Measurements from ENCODE around the gene JAML. TPM values are rescaled to one million over a fixed set of nuclear protein-coding genes. Genes with fewer than 3 reads are reported as not detected.
A peak's percentile ranks its signal among the peaks of the same experiment; 100 is the strongest.

Gene JAML
- total and polyA plus RNA-seq, 2 of the 8 experiments (the other 6 are each of a cell fraction or from before 2014, with no cell fraction given): 0.12 to 0.58 TPM

DNA sequence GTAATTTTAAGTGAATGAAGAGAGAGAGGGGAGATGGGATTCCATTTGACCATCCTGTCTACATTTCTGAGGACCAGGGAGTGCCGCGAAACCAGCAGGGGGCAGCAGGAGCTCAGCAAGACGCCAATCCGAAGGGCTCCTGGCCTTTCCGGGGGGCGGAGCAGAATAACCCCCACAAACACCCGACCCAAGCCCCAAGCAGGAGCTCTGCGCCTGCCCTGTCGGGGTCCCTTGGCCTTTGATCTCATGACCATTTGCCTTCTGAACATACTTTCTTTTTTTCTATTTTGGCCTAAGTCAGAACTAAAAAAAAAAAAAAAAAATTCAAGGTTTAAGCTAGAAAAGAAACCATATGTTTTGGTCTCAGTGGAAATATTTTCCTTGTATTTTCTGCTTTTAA is 26.4 kb downstream of the JAML start:
- H4K20me1 ChIP-seq (replicated peaks in 1 of 2; ENCODE audit: control insufficient read depth in 1 of 2, insufficient read depth in 2 of 2, low read length in 2 of 2): no peaks in the 10 kb centered on the region
- no peak overlapping the region for H2BK20ac ChIP-seq (ENCODE audit: low read length)
- no peak overlapping the region for H4K5ac ChIP-seq (ENCODE audit: insufficient read length, low read depth, low read length)
- no peaks in the 10 kb centered on the region; the same call in 1 of the 2 replicates for H3K23me2 ChIP-seq (ENCODE audit: low read depth, low read length)
- no peak overlapping the region for H2BK5ac ChIP-seq (ENCODE audit: low read depth, low read length)
- H3K4me3 ChIP-seq (ENCODE audit: extremely low read depth in 1 of 4, insufficient read depth in 2 of 4, low read depth in 3 of 4, low read length in 4 of 4): no peak overlapping the region
- H4K8ac ChIP-seq (ENCODE audit: extremely low read depth, insufficient read depth, low read length): no peak overlapping the region
- H3K79me2 ChIP-seq (ENCODE audit: control insufficient read depth in 1 of 2, insufficient read depth in 2 of 2, low read length in 2 of 2): no peaks in the 10 kb centered on the region
- no peak overlapping the region for H3K23ac ChIP-seq (ENCODE audit: insufficient read length)
- no peak overlapping the region for H2BK120ac ChIP-seq (replicated peaks; ENCODE audit: low read depth, low read length)
- no peaks in the 10 kb centered on the region for H3K27me3 ChIP-seq (replicated peaks in 1 of 4; ENCODE audit: control insufficient read depth in 3 of 4, extremely low read depth in 1 of 4, insufficient read depth in 3 of 4, low read length in 3 of 4)
- H3K36me3 ChIP-seq (ENCODE audit: control insufficient read depth in 2 of 4, insufficient read depth in 4 of 4, low read length in 3 of 4): no peaks in the 10 kb centered on the region
- H2BK15ac ChIP-seq (ENCODE audit: low read length): no peak overlapping the region
- no peak overlapping the region for H3K9ac ChIP-seq (replicated peaks in 1 of 4; ENCODE audit: extremely low read depth in 1 of 4, low read depth in 3 of 4, low read length in 3 of 4)
- no peak overlapping the region for H3K14ac ChIP-seq (ENCODE audit: insufficient read length)
- DNase-seq (ENCODE audit: low read depth in 1 of 2, low spot score in 2 of 2) (peak; percentile 33 to 85), FAIRE-seq (peak; percentile 13)
- H3K9me3 ChIP-seq (ENCODE audit: insufficient read depth in 2 of 2, low read depth in 1 of 2, low read length in 1 of 2): no peaks in the 10 kb centered on the region
- peaks cover 2 to 14% (median 4%) of the 10 kb centered on the region in 4 experiments; a peak in 5 of 7 replicates for H3K4me1 ChIP-seq (replicated peaks in 1 of 4; ENCODE audit: control insufficient read depth in 3 of 4, insufficient read depth in 4 of 4, low read length in 3 of 4)
- no peak overlapping the region for H2AK5ac ChIP-seq (ENCODE audit: low read depth, low read length)
- no peak overlapping the region for H3K56ac ChIP-seq (replicated peaks; ENCODE audit: insufficient read length, low read depth, low read length)
- H3K27ac ChIP-seq (ENCODE audit: low read depth, low read length): no peak overlapping the region
- H3K4ac ChIP-seq (replicated peaks; ENCODE audit: insufficient read length, low read depth, low read length): no peak overlapping the region
- no peak overlapping the region for H4K91ac ChIP-seq (replicated peaks; ENCODE audit: insufficient read length, low read length)
- no peak overlapping the region for H3K4me2 ChIP-seq (ENCODE audit: insufficient read depth in 1 of 2, low read depth in 2 of 2, low read length in 2 of 2)
- no peak overlapping the region for H3K18ac ChIP-seq (ENCODE audit: extremely low read depth, low read length)
- WGBS, 2 experiments (ENCODE audit: extremely low coverage in 1 of 2, insufficient coverage in 1 of 2, insufficient read length in 1 of 2, insufficient replicate concordance in 2 of 2, low coverage in 1 of 2, low lambda C conversion rate in 2 of 2, missing lambda C conversion rate in 1 of 2): 4% methylated on average over 9 of the region's 9 CpGs; no CpG with 5 or more reads in 1 of the 2 experiments
- ChIA-PET CTCF (ENCODE audit: partially characterized antibody) (interaction anchor here (0.6 to 3.3 kb wide), 48 partner anchors 10 to 365 kb away, joined by 3 to 38 read pairs (median 4); partner anchors contain the start of gene MPZL3), POLR2A (ENCODE audit: partially characterized antibody) (interaction anchor here (0.7 to 0.9 kb wide), 2 partner anchors 9 to 167 kb away, joined by 3 to 4 read pairs; no protein-coding TSS in a partner anchor)
- H3K79me1 ChIP-seq (ENCODE audit: low read depth, low read length): no peaks in the 10 kb centered on the region
- H2AFZ ChIP-seq (ENCODE audit: low read length): peak overlapping the region; percentile 68
- no peak overlapping the region for H2BK12ac ChIP-seq (ENCODE audit: low read depth, low read length)
- TF ChIP-seq ASH2L (IDR thresholded peaks at IDR 0.05; ENCODE audit: low read length) (no peak), RNF2 (IDR thresholded peaks at IDR 0.05; ENCODE audit: borderline replicate concordance, low read depth, low read length, missing control alignments, poor library complexity, severe bottlenecking) (no peak), CBX5 (IDR thresholded peaks at IDR 0.05; ENCODE audit: low read depth, low read length) (no peak), CEBPB (IDR thresholded peaks at IDR 0.05; ENCODE audit: low read depth, low read length) (no peak), KDM1A (IDR thresholded peaks at IDR 0.05; ENCODE audit: borderline replicate concordance, low read length) (no peak), RBBP5 (IDR thresholded peaks at IDR 0.05; ENCODE audit: borderline replicate concordance, low read depth, low read length) (no peak)
- TF ChIP-seq, protein P1, sequence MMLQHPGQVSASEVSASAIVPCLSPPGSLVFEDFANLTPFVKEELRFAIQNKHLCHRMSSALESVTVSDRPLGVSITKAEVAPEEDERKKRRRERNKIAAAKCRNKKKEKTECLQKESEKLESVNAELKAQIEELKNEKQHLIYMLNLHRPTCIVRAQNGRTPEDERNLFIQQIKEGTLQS (IDR thresholded peaks at IDR 0.05; ENCODE audit: insufficient read depth, low read depth, low read length): 0 out of 2 replicates have a peak, but pooled peaks have one; percentile 2
- TF ChIP-seq, protein P2, sequence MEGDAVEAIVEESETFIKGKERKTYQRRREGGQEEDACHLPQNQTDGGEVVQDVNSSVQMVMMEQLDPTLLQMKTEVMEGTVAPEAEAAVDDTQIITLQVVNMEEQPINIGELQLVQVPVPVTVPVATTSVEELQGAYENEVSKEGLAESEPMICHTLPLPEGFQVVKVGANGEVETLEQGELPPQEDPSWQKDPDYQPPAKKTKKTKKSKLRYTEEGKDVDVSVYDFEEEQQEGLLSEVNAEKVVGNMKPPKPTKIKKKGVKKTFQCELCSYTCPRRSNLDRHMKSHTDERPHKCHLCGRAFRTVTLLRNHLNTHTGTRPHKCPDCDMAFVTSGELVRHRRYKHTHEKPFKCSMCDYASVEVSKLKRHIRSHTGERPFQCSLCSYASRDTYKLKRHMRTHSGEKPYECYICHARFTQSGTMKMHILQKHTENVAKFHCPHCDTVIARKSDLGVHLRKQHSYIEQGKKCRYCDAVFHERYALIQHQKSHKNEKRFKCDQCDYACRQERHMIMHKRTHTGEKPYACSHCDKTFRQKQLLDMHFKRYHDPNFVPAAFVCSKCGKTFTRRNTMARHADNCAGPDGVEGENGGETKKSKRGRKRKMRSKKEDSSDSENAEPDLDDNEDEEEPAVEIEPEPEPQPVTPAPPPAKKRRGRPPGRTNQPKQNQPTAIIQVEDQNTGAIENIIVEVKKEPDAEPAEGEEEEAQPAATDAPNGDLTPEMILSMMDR (IDR thresholded peaks at IDR 0.05; ENCODE audit: control extremely low read depth in 1 of 3, insufficient read depth in 1 of 3, low read depth in 1 of 3, low read length in 3 of 3): peak; percentile 79 to 86 (median 79)
- TF ChIP-seq, protein P3, sequence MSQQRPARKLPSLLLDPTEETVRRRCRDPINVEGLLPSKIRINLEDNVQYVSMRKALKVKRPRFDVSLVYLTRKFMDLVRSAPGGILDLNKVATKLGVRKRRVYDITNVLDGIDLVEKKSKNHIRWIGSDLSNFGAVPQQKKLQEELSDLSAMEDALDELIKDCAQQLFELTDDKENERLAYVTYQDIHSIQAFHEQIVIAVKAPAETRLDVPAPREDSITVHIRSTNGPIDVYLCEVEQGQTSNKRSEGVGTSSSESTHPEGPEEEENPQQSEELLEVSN (IDR thresholded peaks at IDR 0.05): no peak

Measured in H1 (cell line).